MM.1S (cell line): ENCODE results near the gene LYZL1.
"Not testable (repeated sequence)": the region's sequence is repeated elsewhere in the genome, so short reads cannot be mapped to it uniquely, and the experiment has no call there.

ENCODE experiments used
- DNase-seq: peaks from one replicate; pipeline ENCODE4 v3.0.0-alpha.2; 2015
- H2AFZ ChIP-seq: fragments of 300-600 bp; sonication (generic); 2 replicates; pipeline ENCODE4 v1.6.0; 2016; ENCODE audit warnings: antibody characterized with exemption, low read length
- H3F3A ChIP-seq: fragments of 300-600 bp; sonication (generic); 2 replicates; pipeline ENCODE4 v1.6.1; 2016; ENCODE audit warnings: mild to moderate bottlenecking, antibody characterized with exemption, low read length, moderate library complexity, mixed read lengths; ENCODE audit not compliant: insufficient read depth
- H3K27ac ChIP-seq: fragments of 300-600 bp; sonication (generic); 2 replicates; pipeline ENCODE4 v1.5.1; 2016; ENCODE audit warnings: mild to moderate bottlenecking, low read length
- H3K27me3 ChIP-seq: fragments of 300-600 bp; sonication (generic); replicated peaks from 2 replicates; pipeline ENCODE4 v1.6.0; 2016; ENCODE audit warnings: low read length; ENCODE audit not compliant: insufficient read depth
- H3K36me3 ChIP-seq: fragments of 300-600 bp; sonication (generic); replicated peaks from 2 replicates; pipeline ENCODE4 v1.6.1; 2016; ENCODE audit warnings: mild to moderate bottlenecking, low read length, mixed read lengths; ENCODE audit not compliant: insufficient read depth
- H3K4me1 ChIP-seq: fragments of 300-600 bp; sonication (generic); 2 replicates; pipeline ENCODE4 v1.6.1; 2016; ENCODE audit warnings: low read length, mixed read lengths
- H3K4me2 ChIP-seq: fragments of 300-600 bp; sonication (generic); 2 replicates; pipeline ENCODE4 v1.6.0; 2016; ENCODE audit warnings: low read depth, low read length
- H3K4me3 ChIP-seq: fragments of 300-600 bp; sonication (generic); 2 replicates; pipeline ENCODE4 v1.5.1; 2016; ENCODE audit warnings: low read length, mixed read lengths
- H3K79me2 ChIP-seq: fragments of 300-600 bp; sonication (generic); 2 replicates; pipeline ENCODE4 v1.6.1; 2016; ENCODE audit warnings: mixed run types, low read length, mixed read lengths
- H3K9ac ChIP-seq: fragments of 300-600 bp; sonication (generic); 2 replicates; pipeline ENCODE4 v1.6.1; 2016; ENCODE audit warnings: low read length, mixed read lengths
- H3K9me2 ChIP-seq: fragments of 300-600 bp; sonication (generic); replicated peaks from 2 replicates; pipeline ENCODE4 v1.6.1; 2016; ENCODE audit warnings: mild to moderate bottlenecking, low read length, mixed read lengths; ENCODE audit not compliant: insufficient read depth
- H3K9me3 ChIP-seq: fragments of 300-600 bp; sonication (generic); replicated peaks from 2 replicates; pipeline ENCODE4 v1.6.1; 2016; ENCODE audit warnings: mild to moderate bottlenecking, low read length, mixed read lengths; ENCODE audit not compliant: insufficient read depth
- H4K20me1 ChIP-seq: fragments of 300-600 bp; sonication (generic); 2 replicates; pipeline ENCODE4 v1.6.1; 2016; ENCODE audit warnings: mild to moderate bottlenecking, low read length, moderate library complexity, mixed read lengths; ENCODE audit not compliant: insufficient read depth
- EZH2 ChIP-seq: fragments of 300-600 bp; sonication (generic); optimal IDR thresholded peaks from 2 replicates; pipeline ENCODE3; 2017; ENCODE audit warnings: low read depth, mild to moderate bottlenecking, antibody characterized with exemption, low read length, mixed read lengths
- EZH2phosphoT487 ChIP-seq: fragments of 300-600 bp; sonication (generic); IDR thresholded peaks from 2 replicates; pipeline ENCODE4 v1.6.1; 2018; ENCODE audit warnings: antibody characterized with exemption, low read length
- TF ChIP-seq, protein P1 (sequence below): fragments of 300-600 bp; sonication (generic); IDR thresholded peaks from 2 replicates; pipeline ENCODE4 v1.5.1; 2016; ENCODE audit warnings: antibody characterized with exemption, low read length, mixed read lengths

The LYZL1 gene

DNA sequence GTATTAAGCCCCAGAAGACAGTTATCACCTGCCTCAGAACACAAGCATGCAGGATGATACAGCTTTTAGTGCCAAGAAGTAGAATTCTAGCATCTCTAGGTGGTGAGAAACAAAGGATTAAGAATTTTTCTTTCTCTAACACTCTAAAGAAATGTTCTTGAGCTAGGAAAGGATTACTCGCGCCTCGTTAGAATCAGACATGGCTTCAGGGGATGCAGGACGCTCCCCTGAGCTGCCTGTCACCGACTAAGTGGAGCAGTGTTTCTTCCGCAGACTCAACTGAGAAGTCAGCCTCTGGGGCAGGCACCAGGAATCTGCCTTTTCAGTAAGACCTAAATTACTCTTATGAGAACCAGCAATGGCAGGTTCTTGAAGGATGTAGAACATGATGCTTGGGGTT, at the start of gene LYZL1:
Gene LYZL1, plus strand, starts transcription at position 165 of the 400 bp plus-strand sequence. CDS start 2,798 bp downstream, outside the sequence.
- not testable (repeated sequence) for H3K4me3 ChIP-seq, H3K27ac ChIP-seq, H3K4me2 ChIP-seq, H2AFZ ChIP-seq, H3K27me3 ChIP-seq, H3K79me2 ChIP-seq, H3K9ac ChIP-seq, H3K4me1 ChIP-seq, H3K36me3 ChIP-seq, H3F3A ChIP-seq, DNase-seq, H3K9me3 ChIP-seq, H3K9me2 ChIP-seq, H4K20me1 ChIP-seq

DNA sequence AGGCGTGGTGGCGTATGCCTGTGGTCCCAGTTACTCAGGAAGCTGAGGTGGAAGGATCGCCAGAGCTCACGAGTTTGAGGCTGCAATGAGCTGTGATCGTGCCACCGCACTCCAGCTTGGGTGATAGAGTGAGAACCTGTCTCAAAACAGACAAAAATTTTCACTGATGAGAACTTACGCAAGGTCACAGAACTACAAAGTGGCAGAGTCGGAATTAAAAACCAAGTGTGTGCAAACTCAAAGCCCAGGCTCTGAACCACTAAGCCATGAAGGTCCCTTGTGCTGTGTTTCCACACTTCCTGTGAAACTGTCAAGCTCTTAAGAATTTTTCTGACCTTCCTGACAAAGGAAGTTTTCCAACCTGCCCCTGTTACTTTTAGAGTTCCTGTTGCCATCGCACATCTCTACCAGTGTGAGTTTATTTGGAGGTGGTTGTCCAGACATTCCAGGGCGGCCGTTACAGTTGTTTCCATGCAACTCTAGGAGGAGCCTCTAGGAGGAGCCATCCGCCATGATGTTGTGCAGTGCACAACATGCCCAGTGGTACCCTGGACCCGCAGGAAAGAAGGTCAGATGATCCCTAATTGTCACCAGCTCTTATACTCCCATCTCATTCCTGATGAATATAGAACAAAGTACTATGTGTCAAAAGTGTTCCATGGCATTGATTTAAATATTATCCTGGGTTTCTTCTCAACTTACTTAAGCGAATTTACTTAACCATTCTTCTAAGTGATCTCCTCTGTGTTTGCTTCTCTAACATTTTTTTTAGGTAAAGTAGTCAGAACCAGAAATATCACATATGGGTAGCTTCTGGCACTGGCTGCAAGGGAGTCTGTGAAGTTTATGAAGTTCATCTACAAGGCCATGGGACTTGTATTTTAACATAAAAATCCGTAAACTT, 49.0 kb upstream of the LYZL1 start:
- H3K9me3 ChIP-seq = no peaks in the 10 kb centered on the region
- no peaks in the 10 kb centered on the region for H3K79me2 ChIP-seq
- H3K9ac ChIP-seq = no peak overlapping the region
- no peak overlapping the region for H3K4me3 ChIP-seq
- H4K20me1 ChIP-seq = no peaks in the 10 kb centered on the region
- DNase-seq = no peak
- no peak overlapping the region for H2AFZ ChIP-seq
- H3K27ac ChIP-seq = no peak overlapping the region
- no peaks in the 10 kb centered on the region for H3K4me1 ChIP-seq
- H3K36me3 ChIP-seq = no peaks in the 10 kb centered on the region
- H3F3A ChIP-seq = no peaks in the 10 kb centered on the region
- H3K9me2 ChIP-seq = no peaks in the 10 kb centered on the region
- H3K4me2 ChIP-seq = no peak overlapping the region
- no peaks in the 10 kb centered on the region for H3K27me3 ChIP-seq
- TF ChIP-seq EZH2 = no peak
- TF ChIP-seq, protein P1, sequence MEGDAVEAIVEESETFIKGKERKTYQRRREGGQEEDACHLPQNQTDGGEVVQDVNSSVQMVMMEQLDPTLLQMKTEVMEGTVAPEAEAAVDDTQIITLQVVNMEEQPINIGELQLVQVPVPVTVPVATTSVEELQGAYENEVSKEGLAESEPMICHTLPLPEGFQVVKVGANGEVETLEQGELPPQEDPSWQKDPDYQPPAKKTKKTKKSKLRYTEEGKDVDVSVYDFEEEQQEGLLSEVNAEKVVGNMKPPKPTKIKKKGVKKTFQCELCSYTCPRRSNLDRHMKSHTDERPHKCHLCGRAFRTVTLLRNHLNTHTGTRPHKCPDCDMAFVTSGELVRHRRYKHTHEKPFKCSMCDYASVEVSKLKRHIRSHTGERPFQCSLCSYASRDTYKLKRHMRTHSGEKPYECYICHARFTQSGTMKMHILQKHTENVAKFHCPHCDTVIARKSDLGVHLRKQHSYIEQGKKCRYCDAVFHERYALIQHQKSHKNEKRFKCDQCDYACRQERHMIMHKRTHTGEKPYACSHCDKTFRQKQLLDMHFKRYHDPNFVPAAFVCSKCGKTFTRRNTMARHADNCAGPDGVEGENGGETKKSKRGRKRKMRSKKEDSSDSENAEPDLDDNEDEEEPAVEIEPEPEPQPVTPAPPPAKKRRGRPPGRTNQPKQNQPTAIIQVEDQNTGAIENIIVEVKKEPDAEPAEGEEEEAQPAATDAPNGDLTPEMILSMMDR = no peak
- no peak for TF ChIP-seq EZH2phosphoT487

DNA sequence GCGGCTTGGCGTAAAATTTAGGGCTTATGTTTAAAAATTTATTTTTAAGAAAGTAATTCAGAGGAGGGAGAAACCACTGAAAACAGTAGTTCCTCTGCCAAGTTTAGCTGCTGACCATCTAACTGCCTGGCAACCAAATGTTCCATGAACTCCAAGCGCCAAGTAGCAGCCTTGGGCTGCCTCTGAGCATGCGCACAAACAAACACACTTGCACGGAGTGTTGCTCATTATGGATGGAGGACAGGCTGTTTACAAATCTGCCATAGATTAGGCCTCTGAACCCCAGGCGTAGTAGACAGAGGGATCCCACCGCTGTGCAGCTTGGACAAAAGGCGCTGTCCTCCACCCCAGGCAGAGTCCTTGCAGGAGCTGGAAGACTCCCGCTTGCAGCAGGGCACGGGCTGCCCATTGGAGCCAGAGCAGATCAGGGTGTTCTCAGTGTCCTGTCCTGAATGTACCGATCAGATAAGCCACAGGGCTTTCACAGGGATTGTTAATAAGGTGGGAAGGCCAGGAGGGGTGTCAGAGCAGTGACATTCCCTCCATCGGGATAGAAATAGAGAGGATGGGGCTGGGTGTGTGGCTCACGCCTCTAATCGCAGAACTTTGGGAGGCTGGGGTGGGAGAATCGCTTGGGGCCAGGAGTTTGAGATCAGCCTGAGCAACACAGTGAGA, 47.7 kb upstream of the LYZL1 start:
- TF ChIP-seq EZH2 = no peak
- no peak for TF ChIP-seq EZH2phosphoT487
- TF ChIP-seq, protein P1 = no peak
- Histone ChIP-seq H2AFZ (no peak overlapping the region), H3K9ac (no peak overlapping the region), H4K20me1 (no peaks in the 10 kb centered on the region), H3K79me2 (no peaks in the 10 kb centered on the region), H3K4me3 (no peak overlapping the region), H3F3A (no peaks in the 10 kb centered on the region), H3K4me2 (no peak overlapping the region), H3K9me2 (no peaks in the 10 kb centered on the region), H3K27ac (no peak overlapping the region), H3K9me3 (no peaks in the 10 kb centered on the region), H3K4me1 (no peaks in the 10 kb centered on the region), H3K27me3 (no peaks in the 10 kb centered on the region), H3K36me3 (no peaks in the 10 kb centered on the region)
- no peak for DNase-seq

DNA sequence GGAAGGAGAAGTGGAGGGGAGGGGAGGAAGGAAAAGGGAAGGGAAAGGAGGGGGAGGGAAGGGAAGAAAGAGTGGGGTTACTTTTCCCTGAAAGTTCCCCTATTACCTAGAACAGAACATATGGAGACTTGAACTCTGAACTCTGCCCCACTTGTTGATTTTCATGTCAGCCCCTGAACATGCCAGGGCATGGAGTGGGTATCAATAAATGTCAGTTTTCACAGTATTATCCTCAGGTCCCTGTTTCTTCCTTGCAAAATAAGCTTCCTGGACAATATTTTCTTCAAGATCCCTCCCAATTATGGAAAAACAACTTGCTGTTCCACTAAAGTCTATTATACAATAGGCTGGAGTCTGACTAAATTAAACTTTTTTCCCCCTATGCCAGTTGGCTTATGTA, 46.9 kb upstream of the LYZL1 start:
- no peak for DNase-seq
- Histone ChIP-seq H3K27ac (no peak overlapping the region), H3K4me3 (no peak overlapping the region), H3K4me2 (no peak overlapping the region), H3K79me2 (no peaks in the 10 kb centered on the region), H3K9ac (no peak overlapping the region), H2AFZ (no peak overlapping the region), H3K27me3 (no peaks in the 10 kb centered on the region), H3F3A (no peaks in the 10 kb centered on the region), H3K9me3 (no peaks in the 10 kb centered on the region), H3K4me1 (no peaks in the 10 kb centered on the region), H4K20me1 (no peaks in the 10 kb centered on the region), H3K9me2 (no peaks in the 10 kb centered on the region), H3K36me3 (no peaks in the 10 kb centered on the region)
- TF ChIP-seq, protein P1 = no peak
- TF ChIP-seq EZH2 (no peak), EZH2phosphoT487 (no peak)
